C4-2B (cell line): ENCODE data around the gene NAT10.

Source experiments
- H3K27ac ChIP-seq: fragments of 450-650 bp; 2 replicates; pipeline ENCODE4 v1.5.1; 2017
- CTCF ChIP-seq: fragments of 450-650 bp; conservative IDR thresholded peaks from 2 replicates; pipeline ENCODE4 v1.5.1; 2017; ENCODE audit warnings: mild to moderate bottlenecking
- ZFX ChIP-seq: fragments of 450-650 bp; IDR thresholded peaks from 2 replicates; pipeline ENCODE4 v1.6.1; 2017

The NAT10 gene

GRCh38 chr11:34165786-34166555, 60.5 kb downstream of the NAT10 start:
- peak overlapping the region; percentile 89; the same call in 1 of the 2 replicates for H3K27ac ChIP-seq
- no peak for TF ChIP-seq ZFX

- H3K27ac ChIP-seq: peak overlapping the region; percentile 89
These were observed 61.6 kb downstream of the NAT10 start for GRCh38 chr11:34166806-34167740.

GRCh38 chr11:34167961-34168360, 62.5 kb downstream of the NAT10 start:
- H3K27ac ChIP-seq: peak overlapping the region; percentile 89
- TF ChIP-seq CTCF (no peak), ZFX (no peak)

More at GRCh38 chr11:34166806-34167740, 61.6 kb downstream of the NAT10 start:
- TF ChIP-seq CTCF (no peak), ZFX (no peak)

GRCh38 chr11:34168642-34169420, 63.4 kb downstream of the NAT10 start:
- no peak for TF ChIP-seq CTCF
- TF ChIP-seq ZFX: no peak
- peak overlapping the region; percentile 89 for H3K27ac ChIP-seq

- no peak for TF ChIP-seq ZFX
- TF ChIP-seq CTCF: no peak
- H3K27ac ChIP-seq: peak overlapping the region; percentile 89
These were observed 64.3 kb downstream of the NAT10 start for GRCh38 chr11:34169686-34170085.

- no peak for TF ChIP-seq CTCF
- TF ChIP-seq ZFX: no peak
- H3K27ac ChIP-seq: no peak overlapping the region
These were observed 67.6 kb downstream of the NAT10 start for GRCh38 chr11:34173050-34173449.

- peak; percentile 99 for TF ChIP-seq CTCF
- TF ChIP-seq ZFX: no peak
- H3K27ac ChIP-seq: no peak overlapping the region; the same call in 1 of the 2 replicates
These were observed 69.1 kb downstream of the NAT10 start for GRCh38 chr11:34174412-34175041.
